HUES48 (cell line): ENCODE results near the gene CADPS.

ENCODE experiments used
- H3K27ac ChIP-seq: one replicate; pipeline ENCODE4 v1.7.0; 2013; ENCODE audit warnings: low read depth, low read length, inconsistent platforms
- H3K27me3 ChIP-seq: 2 replicates; pipeline ENCODE4 v1.6.1; 2013; ENCODE audit warnings: mild to moderate bottlenecking, low read length; ENCODE audit not compliant: control insufficient read depth, insufficient read depth
- H3K36me3 ChIP-seq: 2 replicates; pipeline ENCODE4 v1.6.1; 2013; ENCODE audit warnings: low read length; ENCODE audit not compliant: control insufficient read depth, insufficient read depth
- H3K4me1 ChIP-seq: 2 replicates; pipeline ENCODE4 v1.6.1; 2013; ENCODE audit warnings: mild to moderate bottlenecking, low read length; ENCODE audit not compliant: control insufficient read depth, insufficient read depth
- H3K4me3 ChIP-seq: 2 replicates; pipeline ENCODE4 v1.5.1; 2013; ENCODE audit warnings: mild to moderate bottlenecking, low read depth, low read length
- H3K9ac ChIP-seq: 2 replicates; pipeline ENCODE4 v1.6.1; 2013; ENCODE audit warnings: mild to moderate bottlenecking, low read depth, low read length, moderate library complexity
- H3K9me3 ChIP-seq: 2 replicates; pipeline ENCODE4 v1.6.1; 2013; ENCODE audit warnings: low read length; ENCODE audit not compliant: control insufficient read depth, insufficient read depth

The CADPS gene

GRCh38 chr3:62368290-62368704 is 506.9 kb downstream of the CADPS start:
- peaks cover 100% of the 10 kb centered on the region for H3K27me3 ChIP-seq

GRCh38 chr3:62367763-62368195 is 507.4 kb downstream of the CADPS start:
- Histone ChIP-seq H3K9me3 (no peaks in the 10 kb centered on the region), H3K27ac (no peak overlapping the region), H3K27me3 (peaks cover 100% of the 10 kb centered on the region), H3K4me1 (peaks cover 56% of the 10 kb centered on the region), H3K4me3 (peak overlapping the region; percentile 57), H3K36me3 (no peaks in the 10 kb centered on the region), H3K9ac (no peak overlapping the region)

More at GRCh38 chr3:62368290-62368704, 506.9 kb downstream of the CADPS start:
- Histone ChIP-seq H3K27ac (no peak overlapping the region), H3K4me3 (peak overlapping the region; percentile 57), H3K36me3 (no peaks in the 10 kb centered on the region), H3K9me3 (no peaks in the 10 kb centered on the region), H3K9ac (no peak overlapping the region), H3K4me1 (peaks cover 56% of the 10 kb centered on the region)

GRCh38 chr3:62366126-62366484 is 509.1 kb downstream of the CADPS start:
- Histone ChIP-seq H3K4me1 (peaks cover 51% of the 10 kb centered on the region), H3K36me3 (no peaks in the 10 kb centered on the region), H3K27me3 (peaks cover 95% of the 10 kb centered on the region), H3K27ac (no peak overlapping the region), H3K9ac (no peak overlapping the region), H3K9me3 (no peaks in the 10 kb centered on the region), H3K4me3 (peak overlapping the region; percentile 45; the same call in 1 of the 2 replicates)

GRCh38 chr3:62365391-62366125 is 509.7 kb downstream of the CADPS start:
- Histone ChIP-seq H3K36me3 (no peaks in the 10 kb centered on the region), H3K27ac (no peak overlapping the region), H3K9me3 (no peaks in the 10 kb centered on the region), H3K4me3 (peak overlapping the region; percentile 45), H3K4me1 (peaks cover 45% of the 10 kb centered on the region), H3K27me3 (peaks cover 95% of the 10 kb centered on the region), H3K9ac (no peak overlapping the region)

GRCh38 chr3:62364191-62364590 is 511.0 kb downstream of the CADPS start:
- H3K9me3 ChIP-seq: no peaks in the 10 kb centered on the region
- H3K4me3 ChIP-seq: no peak overlapping the region
- H3K4me1 ChIP-seq: peaks cover 33% of the 10 kb centered on the region
- no peak overlapping the region for H3K27ac ChIP-seq
- H3K36me3 ChIP-seq: no peaks in the 10 kb centered on the region
- peaks cover 95% of the 10 kb centered on the region for H3K27me3 ChIP-seq
- no peak overlapping the region for H3K9ac ChIP-seq

GRCh38 chr3:62363275-62363674 is 511.9 kb downstream of the CADPS start:
- Histone ChIP-seq H3K9me3 (no peaks in the 10 kb centered on the region), H3K27me3 (peaks cover 95% of the 10 kb centered on the region), H3K4me3 (no peak overlapping the region), H3K4me1 (peaks cover 33% of the 10 kb centered on the region), H3K27ac (no peak overlapping the region), H3K9ac (no peak overlapping the region), H3K36me3 (no peaks in the 10 kb centered on the region)

GRCh38 chr3:62361824-62362223 is 513.4 kb downstream of the CADPS start:
- H3K36me3 ChIP-seq: no peaks in the 10 kb centered on the region
- no peaks in the 10 kb centered on the region for H3K9me3 ChIP-seq
- H3K4me1 ChIP-seq: peaks cover 24% of the 10 kb centered on the region
- H3K27ac ChIP-seq: no peak overlapping the region
- no peak overlapping the region for H3K4me3 ChIP-seq
- peaks cover 95% of the 10 kb centered on the region for H3K27me3 ChIP-seq
- no peak overlapping the region for H3K9ac ChIP-seq

GRCh38 chr3:62361261-62361660 is 514.0 kb downstream of the CADPS start:
- Histone ChIP-seq H3K4me3 (no peak overlapping the region), H3K27ac (no peak overlapping the region), H3K4me1 (peaks cover 18% of the 10 kb centered on the region), H3K9me3 (no peaks in the 10 kb centered on the region), H3K9ac (no peak overlapping the region), H3K36me3 (no peaks in the 10 kb centered on the region), H3K27me3 (peaks cover 95% of the 10 kb centered on the region)

GRCh38 chr3:62359531-62359930 is 515.7 kb downstream of the CADPS start:
- Histone ChIP-seq H3K9ac (no peak overlapping the region), H3K4me3 (no peak overlapping the region), H3K36me3 (no peaks in the 10 kb centered on the region), H3K27ac (no peak overlapping the region), H3K27me3 (peaks cover 95% of the 10 kb centered on the region), H3K9me3 (no peaks in the 10 kb centered on the region), H3K4me1 (peaks cover 1% of the 10 kb centered on the region; the same call in 1 of the 2 replicates)

GRCh38 chr3:62356356-62356755 is 518.9 kb downstream of the CADPS start:
- no peak overlapping the region for H3K4me3 ChIP-seq
- peaks cover 80% of the 10 kb centered on the region for H3K27me3 ChIP-seq
- no peak overlapping the region for H3K27ac ChIP-seq
- H3K4me1 ChIP-seq: no peaks in the 10 kb centered on the region
- no peaks in the 10 kb centered on the region for H3K9me3 ChIP-seq
- no peaks in the 10 kb centered on the region for H3K36me3 ChIP-seq
- no peak overlapping the region for H3K9ac ChIP-seq

- H3K9ac ChIP-seq: no peak overlapping the region
These were observed 519.5 kb downstream of the CADPS start for GRCh38 chr3:62355703-62356102.

More at GRCh38 chr3:62355703-62356102, 519.5 kb downstream of the CADPS start:
- Histone ChIP-seq H3K27me3 (peaks cover 73% of the 10 kb centered on the region), H3K4me3 (no peak overlapping the region), H3K27ac (no peak overlapping the region), H3K36me3 (no peaks in the 10 kb centered on the region), H3K9me3 (no peaks in the 10 kb centered on the region), H3K4me1 (no peaks in the 10 kb centered on the region)
